ENCODE results near the gene CAMK2D. TPM values are rescaled to one million over a fixed set of nuclear protein-coding genes. Genes with fewer than 3 reads are reported as not detected.

The CAMK2D gene
- total RNA-seq, 2 donors from 2014 or later: 69.5 to 109 TPM

DNA sequence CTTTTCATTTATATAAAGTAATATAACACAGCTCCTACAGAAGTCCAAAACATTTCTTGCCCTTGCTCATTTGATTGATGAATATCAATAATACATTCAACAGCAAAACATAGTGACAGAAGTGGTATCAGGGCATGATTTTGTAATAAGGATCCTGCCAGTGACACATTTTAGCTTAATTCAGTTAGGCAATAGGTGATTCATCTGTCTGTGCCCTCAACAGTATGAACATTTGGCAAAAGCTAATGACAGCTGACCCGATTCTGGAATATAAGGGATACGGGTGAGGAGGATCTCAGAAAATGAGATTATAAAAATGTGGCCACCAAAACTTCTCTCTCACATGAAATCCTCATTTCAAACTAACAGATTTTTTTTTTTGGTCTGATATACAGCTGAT is 294.0 kb downstream of the CAMK2D start:
- TF ChIP-seq, protein P1, sequence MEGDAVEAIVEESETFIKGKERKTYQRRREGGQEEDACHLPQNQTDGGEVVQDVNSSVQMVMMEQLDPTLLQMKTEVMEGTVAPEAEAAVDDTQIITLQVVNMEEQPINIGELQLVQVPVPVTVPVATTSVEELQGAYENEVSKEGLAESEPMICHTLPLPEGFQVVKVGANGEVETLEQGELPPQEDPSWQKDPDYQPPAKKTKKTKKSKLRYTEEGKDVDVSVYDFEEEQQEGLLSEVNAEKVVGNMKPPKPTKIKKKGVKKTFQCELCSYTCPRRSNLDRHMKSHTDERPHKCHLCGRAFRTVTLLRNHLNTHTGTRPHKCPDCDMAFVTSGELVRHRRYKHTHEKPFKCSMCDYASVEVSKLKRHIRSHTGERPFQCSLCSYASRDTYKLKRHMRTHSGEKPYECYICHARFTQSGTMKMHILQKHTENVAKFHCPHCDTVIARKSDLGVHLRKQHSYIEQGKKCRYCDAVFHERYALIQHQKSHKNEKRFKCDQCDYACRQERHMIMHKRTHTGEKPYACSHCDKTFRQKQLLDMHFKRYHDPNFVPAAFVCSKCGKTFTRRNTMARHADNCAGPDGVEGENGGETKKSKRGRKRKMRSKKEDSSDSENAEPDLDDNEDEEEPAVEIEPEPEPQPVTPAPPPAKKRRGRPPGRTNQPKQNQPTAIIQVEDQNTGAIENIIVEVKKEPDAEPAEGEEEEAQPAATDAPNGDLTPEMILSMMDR (IDR thresholded peaks at IDR 0.05): no peak
- Histone ChIP-seq H3K27me3 (no peaks in the 10 kb centered on the region), H3K4me3 (no peak overlapping the region), H3K4me1 (no peaks in the 10 kb centered on the region), H3K36me3 (no peaks in the 10 kb centered on the region), H3K9me3 (no peaks in the 10 kb centered on the region), H3K27ac (peak overlapping the region; percentile 24), H3K9ac (ENCODE audit: low read depth in 2 of 2, low read length in 2 of 2) (no peak overlapping the region)
- intact Hi-C loops (cut with DNase I): no loop called here
- no peak for DNase-seq

DNA sequence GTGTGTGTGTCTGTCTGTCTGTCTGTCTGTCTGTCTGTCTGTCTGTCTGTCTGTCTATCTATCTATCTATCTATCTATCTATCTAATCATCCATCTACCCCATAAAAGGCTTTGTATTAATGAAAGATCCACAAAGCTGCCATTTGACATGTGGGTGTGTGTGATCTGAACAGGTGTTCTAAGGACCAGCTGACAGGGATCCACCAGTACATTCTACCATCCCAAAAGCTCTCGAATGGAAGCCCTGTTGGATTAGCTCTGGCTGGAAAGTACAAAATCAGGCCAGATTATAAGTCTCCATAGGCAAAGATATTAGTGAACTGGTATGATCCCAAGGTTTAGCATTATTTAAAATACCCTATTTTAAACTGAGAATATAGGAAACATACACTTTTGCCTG is 299.3 kb downstream of the CAMK2D start:
- no peak for DNase-seq
- TF ChIP-seq, protein P1 (IDR thresholded peaks at IDR 0.05): no peak
- no peaks in the 10 kb centered on the region for H3K4me1 ChIP-seq
- intact Hi-C loops (cut with DNase I): no loop called here
- H3K9ac ChIP-seq (ENCODE audit: low read depth in 2 of 2, low read length in 2 of 2): no peak overlapping the region
- H3K4me3 ChIP-seq: no peak overlapping the region
- H3K36me3 ChIP-seq: no peaks in the 10 kb centered on the region
- H3K9me3 ChIP-seq: no peaks in the 10 kb centered on the region
- no peaks in the 10 kb centered on the region for H3K27me3 ChIP-seq
- H3K27ac ChIP-seq: no peak overlapping the region

DNA sequence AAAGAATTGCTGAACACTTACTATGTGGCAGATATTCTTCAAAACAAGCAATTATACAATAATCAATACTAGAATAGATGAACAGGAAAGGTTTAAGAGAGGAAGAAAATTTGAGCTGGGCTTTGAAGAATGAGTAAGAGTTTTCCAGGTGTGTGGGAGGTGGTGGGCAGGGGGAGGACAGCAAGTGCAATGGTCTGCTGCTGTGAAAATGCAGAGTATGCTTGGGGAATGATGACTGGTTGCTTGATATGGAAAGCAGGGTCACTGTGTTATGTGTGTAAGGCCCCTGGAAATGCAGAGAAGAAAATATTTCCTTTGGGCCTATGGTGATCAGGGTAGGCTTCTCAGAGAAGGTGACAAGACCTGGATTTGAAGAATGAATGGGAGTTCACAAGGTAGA is 300.3 kb downstream of the CAMK2D start:
- no peaks in the 10 kb centered on the region for H3K36me3 ChIP-seq
- H3K27ac ChIP-seq: no peak overlapping the region
- H3K4me3 ChIP-seq: no peak overlapping the region
- DNase-seq: no peak
- H3K4me1 ChIP-seq: no peaks in the 10 kb centered on the region
- H3K9me3 ChIP-seq: no peaks in the 10 kb centered on the region
- intact Hi-C loops (cut with DNase I): no loop called here
- no peak overlapping the region for H3K9ac ChIP-seq (ENCODE audit: low read depth in 2 of 2, low read length in 2 of 2)
- TF ChIP-seq, protein P1 (IDR thresholded peaks at IDR 0.05): no peak
- H3K27me3 ChIP-seq: no peaks in the 10 kb centered on the region

DNA sequence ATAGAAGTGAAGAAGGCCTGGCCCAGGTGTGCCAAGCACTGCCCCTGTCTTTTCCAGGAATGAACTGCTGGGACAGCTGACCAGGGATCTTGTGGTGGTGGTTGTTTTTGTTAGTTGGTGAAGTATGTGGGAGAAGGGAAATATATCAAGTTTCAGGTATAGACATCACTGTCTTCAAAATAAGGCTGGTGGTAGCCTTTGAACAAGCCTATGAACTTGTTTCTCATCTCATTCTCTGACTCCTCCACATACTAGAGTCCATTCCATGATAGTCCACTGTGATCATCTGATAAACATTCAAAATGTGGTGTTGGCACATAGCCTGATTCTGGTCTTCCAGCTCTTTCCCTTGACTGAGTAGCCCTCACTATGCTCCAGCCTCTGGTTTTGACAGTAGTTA is 303.7 kb downstream of the CAMK2D start:
- TF ChIP-seq, protein P1 (IDR thresholded peaks at IDR 0.05): no peak
- intact Hi-C loops (cut with DNase I): no loop called here
- Histone ChIP-seq H3K9ac (ENCODE audit: low read depth in 2 of 2, low read length in 2 of 2) (no peak overlapping the region), H3K27me3 (no peaks in the 10 kb centered on the region), H3K4me3 (no peak overlapping the region), H3K27ac (no peak overlapping the region), H3K4me1 (no peaks in the 10 kb centered on the region), H3K36me3 (no peaks in the 10 kb centered on the region), H3K9me3 (no peaks in the 10 kb centered on the region)
- DNase-seq: no peak

DNA sequence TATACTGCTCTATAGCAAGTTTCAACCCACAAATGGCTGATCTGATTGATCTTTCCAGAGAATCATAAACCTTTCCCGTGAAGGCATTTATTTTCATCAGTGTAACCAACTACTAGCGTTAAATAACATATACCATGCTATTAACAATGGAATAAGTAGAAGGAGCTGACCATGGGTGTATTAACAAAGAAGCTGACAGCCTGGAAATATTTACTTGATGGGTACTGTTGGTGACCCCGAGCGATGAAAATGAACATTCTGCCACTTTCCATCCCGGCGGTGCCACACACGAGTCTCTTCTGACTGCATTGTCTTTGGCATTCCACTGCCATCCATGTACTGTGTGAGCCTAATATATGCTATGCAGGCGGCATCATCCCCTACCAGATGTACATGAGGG is 304.4 kb downstream of the CAMK2D start:
- Histone ChIP-seq H3K9ac (ENCODE audit: low read depth in 2 of 2, low read length in 2 of 2) (no peak overlapping the region), H3K36me3 (no peaks in the 10 kb centered on the region), H3K9me3 (no peaks in the 10 kb centered on the region), H3K4me3 (no peak overlapping the region), H3K4me1 (no peaks in the 10 kb centered on the region), H3K27me3 (no peaks in the 10 kb centered on the region), H3K27ac (no peak overlapping the region)
- no peak for DNase-seq
- intact Hi-C loops (cut with DNase I): no loop called here
- TF ChIP-seq, protein P1 (IDR thresholded peaks at IDR 0.05): no peak

DNA sequence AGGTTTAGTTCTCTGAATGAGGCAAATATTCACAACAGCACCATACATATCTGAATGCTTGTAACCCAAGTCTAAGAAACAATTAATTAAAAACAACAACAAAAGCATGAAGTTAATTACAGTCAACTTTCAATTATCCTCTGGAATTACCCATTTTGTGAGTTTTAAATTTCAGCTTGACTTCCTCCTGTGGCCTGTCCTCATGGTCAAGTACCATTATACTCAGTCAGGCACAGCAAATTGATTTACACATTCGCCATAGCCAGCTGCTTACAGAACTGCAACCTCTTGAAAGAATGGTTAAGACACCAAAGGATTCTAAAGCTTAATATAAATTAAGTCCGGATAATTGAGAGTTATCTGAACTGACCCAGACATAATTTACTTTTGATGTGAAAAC is 306.5 kb downstream of the CAMK2D start:
- intact Hi-C loops (cut with DNase I): no loop called here
- Histone ChIP-seq H3K9ac (ENCODE audit: low read depth in 2 of 2, low read length in 2 of 2) (no peak overlapping the region), H3K9me3 (no peaks in the 10 kb centered on the region), H3K27me3 (no peaks in the 10 kb centered on the region), H3K36me3 (no peaks in the 10 kb centered on the region), H3K27ac (no peak overlapping the region), H3K4me1 (no peaks in the 10 kb centered on the region), H3K4me3 (no peak overlapping the region)
- TF ChIP-seq, protein P1 (IDR thresholded peaks at IDR 0.05): no peak
- no peak for DNase-seq

Measured in colonic mucosa (tissue), 4 donors.